ENCODE data around the gene PTPN1.

DNA sequence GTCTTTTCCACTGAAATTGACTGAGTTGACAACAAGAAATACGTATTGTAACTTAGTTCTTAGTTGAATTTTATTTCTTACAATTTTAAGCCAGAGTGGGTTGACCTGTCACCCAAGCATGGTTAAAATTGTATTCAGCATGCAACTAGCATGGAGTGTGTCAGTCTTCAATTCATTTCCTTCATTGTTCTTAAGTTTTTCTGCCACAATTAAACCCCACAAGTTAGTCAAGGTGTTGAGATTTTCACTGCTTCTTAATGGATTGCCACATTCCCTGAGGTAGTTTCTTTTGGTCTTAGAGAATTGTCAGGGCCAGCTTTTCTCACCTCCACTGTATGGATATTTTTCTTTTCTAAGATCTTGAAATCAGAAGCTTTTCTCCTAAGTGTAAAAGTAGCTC is 2.1 kb downstream of the PTPN1 start:
- TF ChIP-seq, protein P1, sequence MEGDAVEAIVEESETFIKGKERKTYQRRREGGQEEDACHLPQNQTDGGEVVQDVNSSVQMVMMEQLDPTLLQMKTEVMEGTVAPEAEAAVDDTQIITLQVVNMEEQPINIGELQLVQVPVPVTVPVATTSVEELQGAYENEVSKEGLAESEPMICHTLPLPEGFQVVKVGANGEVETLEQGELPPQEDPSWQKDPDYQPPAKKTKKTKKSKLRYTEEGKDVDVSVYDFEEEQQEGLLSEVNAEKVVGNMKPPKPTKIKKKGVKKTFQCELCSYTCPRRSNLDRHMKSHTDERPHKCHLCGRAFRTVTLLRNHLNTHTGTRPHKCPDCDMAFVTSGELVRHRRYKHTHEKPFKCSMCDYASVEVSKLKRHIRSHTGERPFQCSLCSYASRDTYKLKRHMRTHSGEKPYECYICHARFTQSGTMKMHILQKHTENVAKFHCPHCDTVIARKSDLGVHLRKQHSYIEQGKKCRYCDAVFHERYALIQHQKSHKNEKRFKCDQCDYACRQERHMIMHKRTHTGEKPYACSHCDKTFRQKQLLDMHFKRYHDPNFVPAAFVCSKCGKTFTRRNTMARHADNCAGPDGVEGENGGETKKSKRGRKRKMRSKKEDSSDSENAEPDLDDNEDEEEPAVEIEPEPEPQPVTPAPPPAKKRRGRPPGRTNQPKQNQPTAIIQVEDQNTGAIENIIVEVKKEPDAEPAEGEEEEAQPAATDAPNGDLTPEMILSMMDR (IDR thresholded peaks at IDR 0.05 in 8 of 11, conservative IDR thresholded peaks at IDR 0.05 in 3 of 11) = no peak
- no peak for TF ChIP-seq POLR2A (IDR thresholded peaks at IDR 0.05)
- TF ChIP-seq POLR2AphosphoS5 (IDR thresholded peaks at IDR 0.05) = no peak
